Loucy (cell line): ENCODE data around the gene IRF1.
A peak's percentile ranks its signal among the peaks of the same experiment; 100 is the strongest.

Experiments
- H2AFZ ChIP-seq: fragments of 200-600 bp; sonication (generic); 2 replicates; pipeline ENCODE4 v1.6.0; 2016; ENCODE audit warnings: antibody characterized with exemption, mild to moderate bottlenecking, low read length, moderate library complexity
- H3F3A ChIP-seq: fragments of 200-600 bp; 2 replicates; pipeline ENCODE4 v1.6.0; 2016; ENCODE audit warnings: antibody characterized with exemption, low read depth, mild to moderate bottlenecking
- H3K27me3 ChIP-seq: fragments of 200-600 bp; sonication (generic); 2 replicates; pipeline ENCODE4 v1.6.1; 2014; ENCODE audit warnings: low read length, mild to moderate bottlenecking; ENCODE audit not compliant: insufficient read depth, poor library complexity, severe bottlenecking
- H3K36me3 ChIP-seq: fragments of 200-600 bp; sonication (generic); 2 replicates; pipeline ENCODE4 v1.6.1; 2016; ENCODE audit warnings: low read length; ENCODE audit not compliant: insufficient read depth
- H3K4me1 ChIP-seq: fragments of 200-600 bp; sonication (generic); 2 replicates; pipeline ENCODE4 v1.5.1; 2014; ENCODE audit warnings: low read length, mild to moderate bottlenecking; ENCODE audit not compliant: insufficient read depth, poor library complexity, severe bottlenecking
- H3K4me2 ChIP-seq: fragments of 200-600 bp; sonication (generic); 2 replicates; pipeline ENCODE4 v1.6.0; 2014; ENCODE audit warnings: antibody characterized with exemption, low read length, low read depth, mild to moderate bottlenecking; ENCODE audit not compliant: poor library complexity, severe bottlenecking
- H3K4me3 ChIP-seq: fragments of 200-600 bp; sonication (generic); 2 replicates; pipeline ENCODE4 v1.5.1; 2014; ENCODE audit warnings: low read length, mild to moderate bottlenecking, mixed read lengths; ENCODE audit not compliant: poor library complexity, severe bottlenecking
- H3K79me2 ChIP-seq: fragments of 200-600 bp; sonication (generic); 2 replicates; pipeline ENCODE4 v1.6.1; 2014; ENCODE audit warnings: low read length; ENCODE audit not compliant: insufficient read depth
- H3K9ac ChIP-seq: fragments of 200-600 bp; sonication (generic); 2 replicates; pipeline ENCODE4 v1.6.0; 2014; ENCODE audit warnings: mild to moderate bottlenecking, low read depth, low read length, moderate library complexity; ENCODE audit not compliant: poor library complexity, severe bottlenecking
- H3K9me2 ChIP-seq: fragments of 200-600 bp; sonication (generic); replicated peaks from 2 replicates; pipeline ENCODE4 v1.6.1; 2016; ENCODE audit warnings: low read depth, low read length, mixed read lengths
- H3K9me3 ChIP-seq: fragments of 200-600 bp; sonication (generic); 2 replicates; pipeline ENCODE4 v1.6.1; 2014; ENCODE audit warnings: mild to moderate bottlenecking, antibody characterized with exemption, low read length, low read depth; ENCODE audit not compliant: insufficient read depth
- H4K20me1 ChIP-seq: fragments of 200-600 bp; sonication (generic); 2 replicates; pipeline ENCODE4 v1.6.0; 2014; ENCODE audit warnings: antibody characterized with exemption, low read length, mild to moderate bottlenecking; ENCODE audit not compliant: insufficient read depth, poor library complexity, severe bottlenecking
- CTCF ChIP-seq: fragments of 200-600 bp; sonication (generic); conservative IDR thresholded peaks from 2 replicates; pipeline ENCODE4 v1.5.1; 2014; ENCODE audit warnings: mild to moderate bottlenecking, antibody characterized with exemption, low read length
- EZH2phosphoT487 ChIP-seq: fragments of 200-600 bp; IDR thresholded peaks from 2 replicates; pipeline ENCODE4 v1.6.1; 2018; ENCODE audit warnings: antibody characterized with exemption, mild to moderate bottlenecking, moderate library complexity, borderline replicate concordance

Gene IRF1

GRCh38 chr5:132475497-132475882 is 15.1 kb downstream of the IRF1 start:
- Histone ChIP-seq H3K4me1 (peaks cover 47% of the 10 kb centered on the region), H3K79me2 (peaks cover 4% of the 10 kb centered on the region; the same call in 1 of the 2 replicates), H3F3A (no peaks in the 10 kb centered on the region), H3K9ac (no peak overlapping the region), H2AFZ (no peak overlapping the region), H3K4me2 (no peak overlapping the region), H3K9me2 (no peaks in the 10 kb centered on the region), H3K9me3 (no peaks in the 10 kb centered on the region), H3K4me3 (no peak overlapping the region), H4K20me1 (no peaks in the 10 kb centered on the region), H3K36me3 (no peaks in the 10 kb centered on the region), H3K27me3 (no peaks in the 10 kb centered on the region)
- TF ChIP-seq EZH2phosphoT487: no peak

GRCh38 chr5:132474881-132475496 is 15.6 kb downstream of the IRF1 start:
- Histone ChIP-seq H4K20me1 (no peaks in the 10 kb centered on the region), H3K4me1 (peaks cover 51% of the 10 kb centered on the region), H3K36me3 (no peaks in the 10 kb centered on the region), H3K79me2 (peaks cover 4% of the 10 kb centered on the region; the same call in 1 of the 2 replicates), H3F3A (no peaks in the 10 kb centered on the region), H3K4me2 (peak overlapping the region; percentile 37), H2AFZ (no peak overlapping the region), H3K9me3 (no peaks in the 10 kb centered on the region), H3K9me2 (no peaks in the 10 kb centered on the region), H3K4me3 (no peak overlapping the region), H3K27me3 (no peaks in the 10 kb centered on the region), H3K9ac (no peak overlapping the region)
- TF ChIP-seq EZH2phosphoT487 (no peak), CTCF (no peak)

GRCh38 chr5:132474131-132474723 is 16.3 kb downstream of the IRF1 start:
- H3K9me3 ChIP-seq: no peaks in the 10 kb centered on the region
- H3F3A ChIP-seq: no peaks in the 10 kb centered on the region
- H2AFZ ChIP-seq: no peak overlapping the region
- no peaks in the 10 kb centered on the region for H4K20me1 ChIP-seq
- H3K36me3 ChIP-seq: no peaks in the 10 kb centered on the region
- no peak overlapping the region for H3K4me2 ChIP-seq
- peaks cover 46% of the 10 kb centered on the region for H3K4me1 ChIP-seq
- H3K79me2 ChIP-seq: peaks cover 5% of the 10 kb centered on the region; the same call in 1 of the 2 replicates
- H3K9me2 ChIP-seq: no peaks in the 10 kb centered on the region
- no peak overlapping the region for H3K4me3 ChIP-seq
- TF ChIP-seq CTCF: no peak
- TF ChIP-seq EZH2phosphoT487: no peak
- no peaks in the 10 kb centered on the region for H3K27me3 ChIP-seq
- H3K9ac ChIP-seq: no peak overlapping the region
